ENCODE results near the gene TNKS1BP1. TPM values are rescaled to one million over a fixed set of nuclear protein-coding genes. Genes with fewer than 3 reads are reported as not detected.

Gene TNKS1BP1
- total RNA-seq, 1 experiment from 2014 or later, result 127 TPM

DNA sequence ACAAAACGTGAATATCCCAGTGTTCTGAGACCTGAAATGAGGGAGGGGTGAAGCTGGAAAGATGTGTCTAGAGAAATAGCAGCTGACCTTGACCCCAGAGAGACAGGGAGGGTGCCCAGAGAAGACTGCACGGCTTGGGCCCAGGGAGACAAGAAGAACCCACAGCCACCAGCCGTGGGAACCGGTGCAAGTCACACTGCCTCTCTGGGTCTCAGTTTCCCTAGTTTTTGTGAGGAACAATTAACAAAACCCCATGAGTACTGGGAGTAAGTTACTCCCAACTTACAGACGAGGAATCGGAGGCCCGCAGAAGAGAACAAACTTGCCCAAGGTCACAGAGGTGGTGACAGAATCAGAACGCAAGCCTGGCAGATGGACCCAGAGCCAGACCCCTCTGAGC is 19.2 kb downstream of the TNKS1BP1 start:
- no peaks in the 10 kb centered on the region for H3K27me3 Mint-ChIP-seq (ENCODE audit: low read depth)
- ATAC-seq (no peak), DNase-seq (ENCODE audit: low spot score) (no peak)
- TF ChIP-seq, protein P1, sequence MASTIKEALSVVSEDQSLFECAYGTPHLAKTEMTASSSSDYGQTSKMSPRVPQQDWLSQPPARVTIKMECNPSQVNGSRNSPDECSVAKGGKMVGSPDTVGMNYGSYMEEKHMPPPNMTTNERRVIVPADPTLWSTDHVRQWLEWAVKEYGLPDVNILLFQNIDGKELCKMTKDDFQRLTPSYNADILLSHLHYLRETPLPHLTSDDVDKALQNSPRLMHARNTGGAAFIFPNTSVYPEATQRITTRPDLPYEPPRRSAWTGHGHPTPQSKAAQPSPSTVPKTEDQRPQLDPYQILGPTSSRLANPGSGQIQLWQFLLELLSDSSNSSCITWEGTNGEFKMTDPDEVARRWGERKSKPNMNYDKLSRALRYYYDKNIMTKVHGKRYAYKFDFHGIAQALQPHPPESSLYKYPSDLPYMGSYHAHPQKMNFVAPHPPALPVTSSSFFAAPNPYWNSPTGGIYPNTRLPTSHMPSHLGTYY (CRISPR knock-in tag; IDR thresholded peaks at IDR 0.05), result no peak
- TF ChIP-seq JAZF1 (CRISPR knock-in tag; IDR thresholded peaks at IDR 0.05), result no peak
- TF ChIP-seq, protein P2, sequence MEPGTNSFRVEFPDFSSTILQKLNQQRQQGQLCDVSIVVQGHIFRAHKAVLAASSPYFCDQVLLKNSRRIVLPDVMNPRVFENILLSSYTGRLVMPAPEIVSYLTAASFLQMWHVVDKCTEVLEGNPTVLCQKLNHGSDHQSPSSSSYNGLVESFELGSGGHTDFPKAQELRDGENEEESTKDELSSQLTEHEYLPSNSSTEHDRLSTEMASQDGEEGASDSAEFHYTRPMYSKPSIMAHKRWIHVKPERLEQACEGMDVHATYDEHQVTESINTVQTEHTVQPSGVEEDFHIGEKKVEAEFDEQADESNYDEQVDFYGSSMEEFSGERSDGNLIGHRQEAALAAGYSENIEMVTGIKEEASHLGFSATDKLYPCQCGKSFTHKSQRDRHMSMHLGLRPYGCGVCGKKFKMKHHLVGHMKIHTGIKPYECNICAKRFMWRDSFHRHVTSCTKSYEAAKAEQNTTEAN (CRISPR knock-in tag; IDR thresholded peaks at IDR 0.05), result no peak
- TF ChIP-seq, protein P3, sequence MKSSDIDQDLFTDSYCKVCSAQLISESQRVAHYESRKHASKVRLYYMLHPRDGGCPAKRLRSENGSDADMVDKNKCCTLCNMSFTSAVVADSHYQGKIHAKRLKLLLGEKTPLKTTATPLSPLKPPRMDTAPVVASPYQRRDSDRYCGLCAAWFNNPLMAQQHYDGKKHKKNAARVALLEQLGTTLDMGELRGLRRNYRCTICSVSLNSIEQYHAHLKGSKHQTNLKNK (CRISPR knock-in tag; IDR thresholded peaks at IDR 0.05), result no peak
- TF ChIP-seq PRRX2 (CRISPR knock-in tag; IDR thresholded peaks at IDR 0.05), result no peak
- TF ChIP-seq ZNF138 (CRISPR knock-in tag; conservative IDR thresholded peaks at IDR 0.05), result no peak
- TF ChIP-seq CREB1 (CRISPR knock-in tag; IDR thresholded peaks at IDR 0.05), result no peak
- TF ChIP-seq, protein P4, sequence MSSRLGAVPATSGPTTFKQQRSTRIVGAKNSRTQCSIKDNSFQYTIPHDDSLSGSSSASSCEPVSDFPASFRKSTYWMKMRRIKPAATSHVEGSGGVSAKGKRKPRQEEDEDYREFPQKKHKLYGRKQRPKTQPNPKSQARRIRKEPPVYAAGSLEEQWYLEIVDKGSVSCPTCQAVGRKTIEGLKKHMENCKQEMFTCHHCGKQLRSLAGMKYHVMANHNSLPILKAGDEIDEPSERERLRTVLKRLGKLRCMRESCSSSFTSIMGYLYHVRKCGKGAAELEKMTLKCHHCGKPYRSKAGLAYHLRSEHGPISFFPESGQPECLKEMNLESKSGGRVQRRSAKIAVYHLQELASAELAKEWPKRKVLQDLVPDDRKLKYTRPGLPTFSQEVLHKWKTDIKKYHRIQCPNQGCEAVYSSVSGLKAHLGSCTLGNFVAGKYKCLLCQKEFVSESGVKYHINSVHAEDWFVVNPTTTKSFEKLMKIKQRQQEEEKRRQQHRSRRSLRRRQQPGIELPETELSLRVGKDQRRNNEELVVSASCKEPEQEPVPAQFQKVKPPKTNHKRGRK (CRISPR knock-in tag; IDR thresholded peaks at IDR 0.05; ENCODE audit: borderline replicate concordance), result no peak
- no peak for TF ChIP-seq FOXP1 (CRISPR knock-in tag; IDR thresholded peaks at IDR 0.05; ENCODE audit: borderline replicate concordance)
- no peak for TF ChIP-seq ELF4 (CRISPR knock-in tag; IDR thresholded peaks at IDR 0.05; ENCODE audit: low read depth)
- no peak for TF ChIP-seq GTF2I (CRISPR knock-in tag; conservative IDR thresholded peaks at IDR 0.05)
- no peak for TF ChIP-seq SMAD4 (CRISPR knock-in tag; IDR thresholded peaks at IDR 0.05)
- TF ChIP-seq FOXJ3 (CRISPR knock-in tag; IDR thresholded peaks at IDR 0.05; ENCODE audit: borderline replicate concordance), result no peak
- TF ChIP-seq, protein P5, sequence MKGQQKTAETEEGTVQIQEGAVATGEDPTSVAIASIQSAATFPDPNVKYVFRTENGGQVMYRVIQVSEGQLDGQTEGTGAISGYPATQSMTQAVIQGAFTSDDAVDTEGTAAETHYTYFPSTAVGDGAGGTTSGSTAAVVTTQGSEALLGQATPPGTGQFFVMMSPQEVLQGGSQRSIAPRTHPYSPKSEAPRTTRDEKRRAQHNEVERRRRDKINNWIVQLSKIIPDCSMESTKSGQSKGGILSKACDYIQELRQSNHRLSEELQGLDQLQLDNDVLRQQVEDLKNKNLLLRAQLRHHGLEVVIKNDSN (CRISPR knock-in tag; IDR thresholded peaks at IDR 0.05), result no peak
- 0 out of 2 replicates have a peak, but pooled peaks cover 2% of the 10 kb centered on the region for H3K9me3 Mint-ChIP-seq
- peaks cover 19% of the 10 kb centered on the region for H3K4me1 Mint-ChIP-seq
- ChIA-PET POLR2A (interaction anchor here (1.6 to 2.5 kb wide), 2 partner anchors 11 to 13 kb away, joined by 3 to 9 read pairs; no protein-coding TSS in a partner anchor), CTCF (interaction anchor here (0.8 to 5.0 kb wide), 2 partner anchors 57 to 464 kb away, joined by 3 to 22 read pairs; no protein-coding TSS in a partner anchor)
- H3K36me3 Mint-ChIP-seq, result peaks cover 65% of the 10 kb centered on the region
- H3K27ac Mint-ChIP-seq, result no peak overlapping the region
- H3K4me3 Mint-ChIP-seq, result no peak overlapping the region

DNA sequence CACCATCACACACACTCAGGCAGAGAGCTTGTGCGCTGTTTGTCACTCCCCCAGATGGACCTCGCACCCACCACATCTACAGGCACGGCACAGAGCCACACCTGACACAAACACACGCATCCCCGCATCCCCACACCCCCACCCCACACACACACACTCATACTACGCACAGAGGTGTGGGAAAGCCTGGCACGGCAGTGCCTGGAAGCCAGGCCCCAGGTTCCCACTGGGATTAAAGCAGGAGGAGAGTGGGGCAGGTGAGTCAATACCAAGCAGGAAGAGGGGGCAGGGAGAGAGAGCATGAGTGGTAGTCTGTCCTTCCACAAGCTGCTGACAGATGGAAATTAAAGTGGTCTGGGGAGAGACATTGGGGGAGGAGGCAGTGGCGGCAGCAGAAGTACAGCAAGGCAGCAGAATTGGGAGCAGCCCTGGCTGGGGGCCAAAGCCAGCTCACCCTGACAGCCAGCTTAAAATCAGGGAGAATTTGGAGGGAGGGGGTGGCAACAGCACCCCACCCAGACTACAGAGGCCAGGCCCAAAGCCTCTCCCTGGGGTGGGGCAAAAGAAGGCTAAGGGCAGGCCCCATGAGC is 20.7 kb downstream of the TNKS1BP1 start:
- H3K27ac Mint-ChIP-seq, result peak overlapping the region; percentile 41
- no peak for ATAC-seq
- no peak for TF ChIP-seq ZBTB21 (CRISPR knock-in tag; IDR thresholded peaks at IDR 0.05; ENCODE audit: borderline replicate concordance)
- TF ChIP-seq, protein P6, sequence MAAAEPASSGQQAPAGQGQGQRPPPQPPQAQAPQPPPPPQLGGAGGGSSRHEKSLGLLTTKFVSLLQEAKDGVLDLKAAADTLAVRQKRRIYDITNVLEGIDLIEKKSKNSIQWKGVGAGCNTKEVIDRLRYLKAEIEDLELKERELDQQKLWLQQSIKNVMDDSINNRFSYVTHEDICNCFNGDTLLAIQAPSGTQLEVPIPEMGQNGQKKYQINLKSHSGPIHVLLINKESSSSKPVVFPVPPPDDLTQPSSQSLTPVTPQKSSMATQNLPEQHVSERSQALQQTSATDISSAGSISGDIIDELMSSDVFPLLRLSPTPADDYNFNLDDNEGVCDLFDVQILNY (CRISPR knock-in tag; IDR thresholded peaks at IDR 0.05), result no peak
- TF ChIP-seq, protein P7, sequence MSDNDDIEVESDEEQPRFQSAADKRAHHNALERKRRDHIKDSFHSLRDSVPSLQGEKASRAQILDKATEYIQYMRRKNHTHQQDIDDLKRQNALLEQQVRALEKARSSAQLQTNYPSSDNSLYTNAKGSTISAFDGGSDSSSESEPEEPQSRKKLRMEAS (CRISPR knock-in tag; IDR thresholded peaks at IDR 0.05), result no peak
- TF ChIP-seq, protein P8, sequence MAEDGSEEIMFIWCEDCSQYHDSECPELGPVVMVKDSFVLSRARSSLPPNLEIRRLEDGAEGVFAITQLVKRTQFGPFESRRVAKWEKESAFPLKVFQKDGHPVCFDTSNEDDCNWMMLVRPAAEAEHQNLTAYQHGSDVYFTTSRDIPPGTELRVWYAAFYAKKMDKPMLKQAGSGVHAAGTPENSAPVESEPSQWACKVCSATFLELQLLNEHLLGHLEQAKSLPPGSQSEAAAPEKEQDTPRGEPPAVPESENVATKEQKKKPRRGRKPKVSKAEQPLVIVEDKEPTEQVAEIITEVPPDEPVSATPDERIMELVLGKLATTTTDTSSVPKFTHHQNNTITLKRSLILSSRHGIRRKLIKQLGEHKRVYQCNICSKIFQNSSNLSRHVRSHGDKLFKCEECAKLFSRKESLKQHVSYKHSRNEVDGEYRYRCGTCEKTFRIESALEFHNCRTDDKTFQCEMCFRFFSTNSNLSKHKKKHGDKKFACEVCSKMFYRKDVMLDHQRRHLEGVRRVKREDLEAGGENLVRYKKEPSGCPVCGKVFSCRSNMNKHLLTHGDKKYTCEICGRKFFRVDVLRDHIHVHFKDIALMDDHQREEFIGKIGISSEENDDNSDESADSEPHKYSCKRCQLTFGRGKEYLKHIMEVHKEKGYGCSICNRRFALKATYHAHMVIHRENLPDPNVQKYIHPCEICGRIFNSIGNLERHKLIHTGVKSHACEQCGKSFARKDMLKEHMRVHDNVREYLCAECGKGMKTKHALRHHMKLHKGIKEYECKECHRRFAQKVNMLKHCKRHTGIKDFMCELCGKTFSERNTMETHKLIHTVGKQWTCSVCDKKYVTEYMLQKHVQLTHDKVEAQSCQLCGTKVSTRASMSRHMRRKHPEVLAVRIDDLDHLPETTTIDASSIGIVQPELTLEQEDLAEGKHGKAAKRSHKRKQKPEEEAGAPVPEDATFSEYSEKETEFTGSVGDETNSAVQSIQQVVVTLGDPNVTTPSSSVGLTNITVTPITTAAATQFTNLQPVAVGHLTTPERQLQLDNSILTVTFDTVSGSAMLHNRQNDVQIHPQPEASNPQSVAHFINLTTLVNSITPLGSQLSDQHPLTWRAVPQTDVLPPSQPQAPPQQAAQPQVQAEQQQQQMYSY (CRISPR knock-in tag; IDR thresholded peaks at IDR 0.05), result no peak
- TF ChIP-seq ZNF396 (CRISPR knock-in tag; IDR thresholded peaks at IDR 0.05; ENCODE audit: borderline replicate concordance), result no peak
- no peak for TF ChIP-seq RORB (CRISPR knock-in tag; IDR thresholded peaks at IDR 0.05)
- TF ChIP-seq HMGA2 (CRISPR knock-in tag; IDR thresholded peaks at IDR 0.05), result no peak
- TF ChIP-seq JUN (CRISPR knock-in tag; IDR thresholded peaks at IDR 0.05), result no peak
- no peak for TF ChIP-seq KAT7 (CRISPR knock-in tag; IDR thresholded peaks at IDR 0.05; ENCODE audit: borderline replicate concordance)

More for the DNA sequence above, 20.7 kb downstream of the TNKS1BP1 start:
- Mint-ChIP-seq H3K36me3 (peaks cover 65% of the 10 kb centered on the region), H3K9me3 (peaks cover 12% of the 10 kb centered on the region), H3K4me3 (no peak overlapping the region), H3K27me3 (ENCODE audit: low read depth) (no peaks in the 10 kb centered on the region), H3K4me1 (peaks cover 16% of the 10 kb centered on the region)
- no peak for DNase-seq (ENCODE audit: low spot score)
- CTCF ChIA-PET, result interaction anchor here (5.0 kb wide), 1 partner anchor 55 kb away, joined by 22 read pairs; no protein-coding TSS in a partner anchor
- POLR2A ChIA-PET, result interaction anchor here (1.4 to 2.5 kb wide), 2 partner anchors 7 to 9 kb away, joined by 4 to 9 read pairs; no protein-coding TSS in a partner anchor

Measured in WTC11 (cell line).